Erythroblast (primary cell): ENCODE measurements around the gene MPRIP.

Experiments used
- GATA1 ChIP-seq: IDR thresholded peaks from 2 replicates; pipeline ENCODE4 v1.6.1; 2011; ENCODE audit warnings: low read depth, mild to moderate bottlenecking, control low read depth, low read length, moderate library complexity
- POLR2A ChIP-seq: IDR thresholded peaks from 2 replicates; pipeline ENCODE4 v1.6.1; 2011; ENCODE audit warnings: mild to moderate bottlenecking, low read length

DNA sequence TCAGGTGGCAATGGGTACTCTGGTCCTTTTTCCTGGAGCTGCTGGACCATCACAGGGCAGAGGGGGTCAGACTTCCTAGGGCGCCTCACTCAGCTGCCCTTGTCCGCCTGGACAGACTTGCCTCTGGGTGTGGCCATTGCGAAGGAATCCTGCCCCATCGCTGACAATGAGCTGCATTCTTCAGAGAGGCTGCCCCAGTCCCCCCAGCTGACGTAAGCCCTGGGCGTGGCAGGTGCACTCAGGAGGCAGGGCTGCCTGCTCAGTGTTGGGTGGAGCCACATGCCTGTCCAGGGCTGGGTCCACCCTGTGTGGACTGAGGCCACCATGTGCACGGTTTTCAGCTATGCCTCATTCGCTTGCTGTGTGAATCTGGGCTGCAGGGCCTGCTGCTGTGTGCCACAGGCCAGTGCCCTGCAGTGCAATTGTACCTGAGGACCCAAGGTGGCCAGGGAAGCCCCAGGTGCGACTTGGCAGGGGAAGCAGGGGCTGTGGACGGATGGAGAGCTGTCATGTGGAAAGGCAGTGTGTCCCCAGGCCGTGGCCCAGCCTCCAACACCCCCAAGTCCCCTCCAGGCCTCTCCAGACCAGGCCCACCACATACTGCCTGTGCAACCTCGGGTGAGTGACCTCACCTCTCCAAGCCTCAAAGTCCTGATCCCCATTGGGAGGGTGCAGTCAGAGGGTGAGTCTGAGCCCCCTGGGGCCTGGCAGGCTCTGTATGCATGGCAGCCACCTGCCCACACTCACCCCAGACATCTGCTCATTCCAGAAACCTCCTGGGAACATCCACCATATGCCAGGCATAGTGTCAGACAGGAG, 14.0 kb upstream of the MPRIP start:
- no peak for TF ChIP-seq POLR2A
- TF ChIP-seq GATA1, result no peak
